ENCODE results near the gene GOPC.

GRCh38 chr6:117574198-117574597, 28.1 kb downstream of the GOPC start:
- TF ChIP-seq, protein P1, sequence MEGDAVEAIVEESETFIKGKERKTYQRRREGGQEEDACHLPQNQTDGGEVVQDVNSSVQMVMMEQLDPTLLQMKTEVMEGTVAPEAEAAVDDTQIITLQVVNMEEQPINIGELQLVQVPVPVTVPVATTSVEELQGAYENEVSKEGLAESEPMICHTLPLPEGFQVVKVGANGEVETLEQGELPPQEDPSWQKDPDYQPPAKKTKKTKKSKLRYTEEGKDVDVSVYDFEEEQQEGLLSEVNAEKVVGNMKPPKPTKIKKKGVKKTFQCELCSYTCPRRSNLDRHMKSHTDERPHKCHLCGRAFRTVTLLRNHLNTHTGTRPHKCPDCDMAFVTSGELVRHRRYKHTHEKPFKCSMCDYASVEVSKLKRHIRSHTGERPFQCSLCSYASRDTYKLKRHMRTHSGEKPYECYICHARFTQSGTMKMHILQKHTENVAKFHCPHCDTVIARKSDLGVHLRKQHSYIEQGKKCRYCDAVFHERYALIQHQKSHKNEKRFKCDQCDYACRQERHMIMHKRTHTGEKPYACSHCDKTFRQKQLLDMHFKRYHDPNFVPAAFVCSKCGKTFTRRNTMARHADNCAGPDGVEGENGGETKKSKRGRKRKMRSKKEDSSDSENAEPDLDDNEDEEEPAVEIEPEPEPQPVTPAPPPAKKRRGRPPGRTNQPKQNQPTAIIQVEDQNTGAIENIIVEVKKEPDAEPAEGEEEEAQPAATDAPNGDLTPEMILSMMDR (conservative IDR thresholded peaks at IDR 0.05 in 1 of 2, IDR thresholded peaks at IDR 0.05 in 1 of 2; ENCODE audit: extremely low read depth in 1 of 2, insufficient read depth in 1 of 2, low read depth in 1 of 2, low read length in 2 of 2), result no peak
- TF ChIP-seq EZH2 (IDR thresholded peaks at IDR 0.05; ENCODE audit: borderline replicate concordance, low read length), result no peak
